NT2/D1 (cell line): ENCODE data around the gene CYP11A1.

Experiments
- SUZ12 ChIP-seq: IDR thresholded peaks from 2 replicates; pipeline ENCODE4 v1.6.1; 2011; ENCODE audit not compliant: insufficient read length, insufficient read depth; ENCODE audit errors: extremely low read depth
- YY1 ChIP-seq: IDR thresholded peaks from 2 replicates; pipeline ENCODE4 v1.6.1; 2011; ENCODE audit not compliant: insufficient read length, insufficient read depth
- ZNF274 ChIP-seq: IDR thresholded peaks from 2 replicates; pipeline ENCODE4 v1.6.1; 2011; ENCODE audit warnings: mild to moderate bottlenecking, low read depth, low read length

DNA sequence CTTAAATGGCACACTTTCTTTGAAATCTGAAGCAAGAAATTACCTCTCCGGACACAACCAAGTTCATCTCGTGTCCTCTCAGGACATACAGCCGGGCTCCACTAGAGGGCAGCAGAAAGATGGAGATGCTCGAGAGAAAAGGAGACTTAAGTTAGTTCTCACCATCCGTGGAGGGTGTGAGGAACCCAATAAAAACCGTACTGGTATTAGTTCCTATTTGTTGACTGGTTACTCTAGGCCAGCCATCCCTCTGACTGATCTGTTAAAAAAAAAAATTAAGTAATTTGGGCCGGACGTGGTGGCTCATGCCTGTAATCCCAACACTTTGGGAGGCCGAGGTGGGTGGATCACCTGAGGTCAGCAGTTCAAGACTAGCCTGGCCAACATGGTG is 7.9 kb upstream of the CYP11A1 start:
- no peak for TF ChIP-seq ZNF274
- TF ChIP-seq YY1, result no peak
- TF ChIP-seq SUZ12, result no peak
